ENCODE measurements around the gene ZNHIT6.

Gene ZNHIT6

GRCh38 chr1:85611425-85611824 is 96.8 kb downstream of the ZNHIT6 start:
- peak; percentile 82 for DNase-seq (ENCODE audit: low read depth, low spot score)
- no peak for TF ChIP-seq CTCF (IDR thresholded peaks at IDR 0.05; ENCODE audit: insufficient read depth, low read length, missing control alignments)
- POLR2A ChIA-PET: interaction anchor here (0.8 to 5.4 kb wide), 9 partner anchors 12 to 297 kb away, joined by 3 to 156 read pairs (median 11); partner anchors contain the start of genes CCN1 and ZNHIT6
- CTCF ChIA-PET: interaction anchor here (1.0 to 6.3 kb wide), 6 partner anchors 11 to 351 kb away, joined by 4 to 48 read pairs (median 12); no protein-coding TSS in a partner anchor
- H3K4me3 ChIP-seq (ENCODE audit: low read depth, low read length): no peak overlapping the region; the same call in 1 of the 2 replicates

GRCh38 chr1:85609976-85610375 is 98.3 kb downstream of the ZNHIT6 start:
- no peak overlapping the region for H3K4me3 ChIP-seq (ENCODE audit: low read depth, low read length)
- no peak for DNase-seq (ENCODE audit: low read depth, low spot score)
- ChIA-PET CTCF (no interaction called here), POLR2A (no interaction called here)
- no peak for TF ChIP-seq CTCF (IDR thresholded peaks at IDR 0.05; ENCODE audit: insufficient read depth, low read length, missing control alignments)

- CTCF ChIA-PET: interaction anchor here (6.5 kb wide), 1 partner anchor 84 kb away, joined by 36 read pairs; no protein-coding TSS in a partner anchor
- no peak for DNase-seq (ENCODE audit: low read depth, low spot score)
- POLR2A ChIA-PET: interaction anchor here (2.8 to 4.6 kb wide), 4 partner anchors 20 to 32 kb away, joined by 14 to 68 read pairs (median 46); partner anchors contain the start of gene CCN1
These were observed 99.4 kb downstream of the ZNHIT6 start for GRCh38 chr1:85608851-85609250.

GRCh38 chr1:85607921-85608265 is 100.3 kb downstream of the ZNHIT6 start:
- CTCF ChIA-PET: interaction anchor here (1.3 to 6.5 kb wide), 4 partner anchors 22 to 300 kb away, joined by 3 to 36 read pairs (median 10); no protein-coding TSS in a partner anchor

More at GRCh38 chr1:85608851-85609250, 99.4 kb downstream of the ZNHIT6 start:
- H3K4me3 ChIP-seq (ENCODE audit: low read depth, low read length): no peak overlapping the region
- TF ChIP-seq CTCF (IDR thresholded peaks at IDR 0.05; ENCODE audit: insufficient read depth, low read length, missing control alignments): no peak

GRCh38 chr1:85607126-85607920 is 100.9 kb downstream of the ZNHIT6 start:
- DNase-seq (ENCODE audit: low read depth, low spot score): peak; percentile 100
- no peak for TF ChIP-seq CTCF (IDR thresholded peaks at IDR 0.05; ENCODE audit: insufficient read depth, low read length, missing control alignments)
- ChIA-PET CTCF (interaction anchor here (0.9 to 6.5 kb wide), 10 partner anchors 9 to 300 kb away, joined by 3 to 36 read pairs (median 4); no protein-coding TSS in a partner anchor), POLR2A (interaction anchor here (0.6 to 4.6 kb wide), 15 partner anchors 12 to 330 kb away, joined by 3 to 68 read pairs (median 5); partner anchors contain the start of genes CCN1 and ZNHIT6)
- no peak overlapping the region for H3K4me3 ChIP-seq (ENCODE audit: low read depth, low read length)

More at GRCh38 chr1:85607921-85608265, 100.3 kb downstream of the ZNHIT6 start:
- H3K4me3 ChIP-seq (ENCODE audit: low read depth, low read length): no peak overlapping the region
- POLR2A ChIA-PET: interaction anchor here (0.7 to 4.6 kb wide), 11 partner anchors 15 to 331 kb away, joined by 3 to 68 read pairs (median 6); partner anchors contain the start of genes CCN1 and ZNHIT6
- DNase-seq (ENCODE audit: low read depth, low spot score): no peak
- no peak for TF ChIP-seq CTCF (IDR thresholded peaks at IDR 0.05; ENCODE audit: insufficient read depth, low read length, missing control alignments)

GRCh38 chr1:85606414-85606800 is 101.8 kb downstream of the ZNHIT6 start:
- no peak for DNase-seq (ENCODE audit: low read depth, low spot score)
- ChIA-PET POLR2A (interaction anchor here (0.6 to 4.6 kb wide), 11 partner anchors 11 to 299 kb away, joined by 3 to 68 read pairs (median 4); partner anchors contain the start of gene CCN1), CTCF (interaction anchor here (0.9 to 6.5 kb wide), 8 partner anchors 8 to 90 kb away, joined by 3 to 36 read pairs (median 4); no protein-coding TSS in a partner anchor)
- H3K4me3 ChIP-seq (ENCODE audit: low read depth, low read length): no peak overlapping the region
- TF ChIP-seq CTCF (IDR thresholded peaks at IDR 0.05; ENCODE audit: insufficient read depth, low read length, missing control alignments): no peak

Measured in AG04449 (cell line).